Measurements from ENCODE around the gene EPHB1.

EPHB1 gene

GRCh38 chr3:134991472-134992010, 196.5 kb downstream of the EPHB1 start:
- Histone ChIP-seq H4K8ac (ENCODE audit: low read depth, low read length) (no peak overlapping the region), H3K4me3 (ENCODE audit: low read length) (no peak overlapping the region), H2AK5ac (ENCODE audit: low read length) (no peak overlapping the region), H2BK5ac (ENCODE audit: low read length) (no peak overlapping the region), H3K79me1 (ENCODE audit: low read length) (no peaks in the 10 kb centered on the region), H3K4ac (ENCODE audit: low read depth, low read length) (no peak overlapping the region), H3K36me3 (ENCODE audit: control insufficient read depth, insufficient read depth, low read length) (no peaks in the 10 kb centered on the region), H3K56ac (ENCODE audit: low read length) (no peak overlapping the region), H2BK15ac (replicated peaks; ENCODE audit: low read depth) (no peak overlapping the region), H3K27ac (ENCODE audit: low read depth, low read length) (no peak overlapping the region), H3K23ac (ENCODE audit: low read length) (no peak overlapping the region), H3K9ac (ENCODE audit: low read length) (no peak overlapping the region), H3K27me3 (ENCODE audit: insufficient read depth, low read length, poor library complexity) (no peaks in the 10 kb centered on the region), H3K4me2 (ENCODE audit: low read length) (no peak overlapping the region), H2BK120ac (ENCODE audit: low read depth, low read length) (no peak overlapping the region), H3K79me2 (ENCODE audit: control insufficient read depth, insufficient read depth, low read length) (no peaks in the 10 kb centered on the region), H3K18ac (ENCODE audit: low read length) (no peak overlapping the region), H3K4me1 (ENCODE audit: control insufficient read depth, low read depth, low read length) (no peaks in the 10 kb centered on the region), H4K5ac (ENCODE audit: low read length) (no peak overlapping the region)
- DNase-seq = no peak
- no CpG with 5 or more reads among the region's 2 CpGs for WGBS (ENCODE audit: extremely low coverage, insufficient coverage, low lambda C conversion rate)

- DNase-seq = no peak
- Histone ChIP-seq H4K5ac (ENCODE audit: low read length) (no peak overlapping the region), H3K4me2 (ENCODE audit: low read length) (no peak overlapping the region), H3K36me3 (ENCODE audit: control insufficient read depth, insufficient read depth, low read length) (no peaks in the 10 kb centered on the region), H2BK120ac (ENCODE audit: low read depth, low read length) (no peak overlapping the region), H3K18ac (ENCODE audit: low read length) (no peak overlapping the region), H3K79me1 (ENCODE audit: low read length) (no peaks in the 10 kb centered on the region), H3K56ac (ENCODE audit: low read length) (no peak overlapping the region), H3K4me3 (ENCODE audit: low read length) (no peak overlapping the region), H3K79me2 (ENCODE audit: control insufficient read depth, insufficient read depth, low read length) (no peaks in the 10 kb centered on the region), H3K27ac (ENCODE audit: low read depth, low read length) (no peak overlapping the region), H2AK5ac (ENCODE audit: low read length) (no peak overlapping the region), H3K27me3 (ENCODE audit: insufficient read depth, low read length, poor library complexity) (no peaks in the 10 kb centered on the region), H3K4ac (ENCODE audit: low read depth, low read length) (no peak overlapping the region), H2BK5ac (ENCODE audit: low read length) (no peak overlapping the region), H3K23ac (ENCODE audit: low read length) (no peak overlapping the region), H3K4me1 (ENCODE audit: control insufficient read depth, low read depth, low read length) (no peaks in the 10 kb centered on the region), H3K9ac (ENCODE audit: low read length) (no peak overlapping the region), H2BK15ac (replicated peaks; ENCODE audit: low read depth) (no peak overlapping the region), H4K8ac (ENCODE audit: low read depth, low read length) (no peak overlapping the region)
- no CpG with 5 or more reads among the region's 7 CpGs for WGBS (ENCODE audit: extremely low coverage, insufficient coverage, low lambda C conversion rate)
Observed at GRCh38 chr3:134992180-134992579, 197.1 kb downstream of the EPHB1 start.

GRCh38 chr3:134992586-134992985, 197.5 kb downstream of the EPHB1 start:
- Histone ChIP-seq H2BK15ac (replicated peaks; ENCODE audit: low read depth) (no peak overlapping the region), H3K18ac (ENCODE audit: low read length) (no peak overlapping the region), H3K4me1 (ENCODE audit: control insufficient read depth, low read depth, low read length) (no peaks in the 10 kb centered on the region), H4K5ac (ENCODE audit: low read length) (no peak overlapping the region), H4K8ac (ENCODE audit: low read depth, low read length) (no peak overlapping the region), H3K36me3 (ENCODE audit: control insufficient read depth, insufficient read depth, low read length) (no peaks in the 10 kb centered on the region), H3K56ac (ENCODE audit: low read length) (no peak overlapping the region), H3K4me2 (ENCODE audit: low read length) (no peak overlapping the region), H3K79me1 (ENCODE audit: low read length) (no peaks in the 10 kb centered on the region), H3K4ac (ENCODE audit: low read depth, low read length) (no peak overlapping the region), H3K23ac (ENCODE audit: low read length) (no peak overlapping the region), H3K4me3 (ENCODE audit: low read length) (no peak overlapping the region), H2BK5ac (ENCODE audit: low read length) (no peak overlapping the region), H2AK5ac (ENCODE audit: low read length) (no peak overlapping the region), H3K79me2 (ENCODE audit: control insufficient read depth, insufficient read depth, low read length) (no peaks in the 10 kb centered on the region), H3K27ac (ENCODE audit: low read depth, low read length) (no peak overlapping the region), H3K9ac (ENCODE audit: low read length) (no peak overlapping the region), H3K27me3 (ENCODE audit: insufficient read depth, low read length, poor library complexity) (no peaks in the 10 kb centered on the region), H2BK120ac (ENCODE audit: low read depth, low read length) (no peak overlapping the region)
- no peak for DNase-seq
- WGBS (ENCODE audit: extremely low coverage, insufficient coverage, low lambda C conversion rate) = no CpG with 5 or more reads among the region's 1 CpG

GRCh38 chr3:134993011-134993410, 198.0 kb downstream of the EPHB1 start:
- no peak overlapping the region for H3K18ac ChIP-seq (ENCODE audit: low read length)
- H3K27ac ChIP-seq (ENCODE audit: low read depth, low read length) = no peak overlapping the region
- no peaks in the 10 kb centered on the region for H3K79me2 ChIP-seq (ENCODE audit: control insufficient read depth, insufficient read depth, low read length)
- no peaks in the 10 kb centered on the region for H3K36me3 ChIP-seq (ENCODE audit: control insufficient read depth, insufficient read depth, low read length)
- H2BK15ac ChIP-seq (replicated peaks; ENCODE audit: low read depth) = no peak overlapping the region
- no peak overlapping the region for H4K8ac ChIP-seq (ENCODE audit: low read depth, low read length)
- WGBS (ENCODE audit: extremely low coverage, insufficient coverage, low lambda C conversion rate) = no CpG with 5 or more reads among the region's 1 CpG
- no peak overlapping the region for H3K9ac ChIP-seq (ENCODE audit: low read length)
- no peak overlapping the region for H3K4me2 ChIP-seq (ENCODE audit: low read length)
- no peak overlapping the region for H2BK5ac ChIP-seq (ENCODE audit: low read length)
- no peak overlapping the region for H2AK5ac ChIP-seq (ENCODE audit: low read length)
- H3K23ac ChIP-seq (ENCODE audit: low read length) = no peak overlapping the region
- no peaks in the 10 kb centered on the region for H3K4me1 ChIP-seq (ENCODE audit: control insufficient read depth, low read depth, low read length)
- no peaks in the 10 kb centered on the region for H3K27me3 ChIP-seq (ENCODE audit: insufficient read depth, low read length, poor library complexity)
- H3K79me1 ChIP-seq (ENCODE audit: low read length) = no peaks in the 10 kb centered on the region
- no peak for DNase-seq
- no peak overlapping the region for H3K4ac ChIP-seq (ENCODE audit: low read depth, low read length)
- no peak overlapping the region for H3K56ac ChIP-seq (ENCODE audit: low read length)
- no peak overlapping the region for H2BK120ac ChIP-seq (ENCODE audit: low read depth, low read length)
- no peak overlapping the region for H4K5ac ChIP-seq (ENCODE audit: low read length)
- H3K4me3 ChIP-seq (ENCODE audit: low read length) = no peak overlapping the region

GRCh38 chr3:134998158-134998557, 203.1 kb downstream of the EPHB1 start:
- no peak overlapping the region for H3K18ac ChIP-seq (ENCODE audit: low read length)
- no peaks in the 10 kb centered on the region for H3K79me1 ChIP-seq (ENCODE audit: low read length)
- no peak overlapping the region for H2BK120ac ChIP-seq (ENCODE audit: low read depth, low read length)
- H4K5ac ChIP-seq (ENCODE audit: low read length) = no peak overlapping the region
- H3K4me2 ChIP-seq (ENCODE audit: low read length) = no peak overlapping the region
- H2AK5ac ChIP-seq (ENCODE audit: low read length) = no peak overlapping the region
- no peak overlapping the region for H3K56ac ChIP-seq (ENCODE audit: low read length)
- no peak overlapping the region for H3K27ac ChIP-seq (ENCODE audit: low read depth, low read length)
- no peak for DNase-seq
- no peaks in the 10 kb centered on the region for H3K79me2 ChIP-seq (ENCODE audit: control insufficient read depth, insufficient read depth, low read length)
- H3K4me1 ChIP-seq (ENCODE audit: control insufficient read depth, low read depth, low read length) = no peaks in the 10 kb centered on the region
- H3K23ac ChIP-seq (ENCODE audit: low read length) = no peak overlapping the region
- H3K36me3 ChIP-seq (ENCODE audit: control insufficient read depth, insufficient read depth, low read length) = no peaks in the 10 kb centered on the region
- no peak overlapping the region for H2BK15ac ChIP-seq (replicated peaks; ENCODE audit: low read depth)
- no peak overlapping the region for H2BK5ac ChIP-seq (ENCODE audit: low read length)
- H4K8ac ChIP-seq (ENCODE audit: low read depth, low read length) = no peak overlapping the region
- no peak overlapping the region for H3K4ac ChIP-seq (ENCODE audit: low read depth, low read length)
- H3K27me3 ChIP-seq (ENCODE audit: insufficient read depth, low read length, poor library complexity) = no peaks in the 10 kb centered on the region
- H3K4me3 ChIP-seq (ENCODE audit: low read length) = no peak overlapping the region
- no peak overlapping the region for H3K9ac ChIP-seq (ENCODE audit: low read length)

GRCh38 chr3:134998855-134999254, 203.8 kb downstream of the EPHB1 start:
- H3K4me3 ChIP-seq (ENCODE audit: low read length) = no peak overlapping the region
- H2AK5ac ChIP-seq (ENCODE audit: low read length) = no peak overlapping the region
- no peak overlapping the region for H3K4me2 ChIP-seq (ENCODE audit: low read length)
- no peak overlapping the region for H4K8ac ChIP-seq (ENCODE audit: low read depth, low read length)
- H3K23ac ChIP-seq (ENCODE audit: low read length) = no peak overlapping the region
- no CpG with 5 or more reads among the region's 3 CpGs for WGBS (ENCODE audit: extremely low coverage, insufficient coverage, low lambda C conversion rate)
- H3K36me3 ChIP-seq (ENCODE audit: control insufficient read depth, insufficient read depth, low read length) = no peaks in the 10 kb centered on the region
- no peak overlapping the region for H2BK15ac ChIP-seq (replicated peaks; ENCODE audit: low read depth)
- no peak overlapping the region for H4K5ac ChIP-seq (ENCODE audit: low read length)
- H3K56ac ChIP-seq (ENCODE audit: low read length) = no peak overlapping the region
- no peak overlapping the region for H3K9ac ChIP-seq (ENCODE audit: low read length)
- no peaks in the 10 kb centered on the region for H3K79me1 ChIP-seq (ENCODE audit: low read length)
- no peak overlapping the region for H3K4ac ChIP-seq (ENCODE audit: low read depth, low read length)
- H3K79me2 ChIP-seq (ENCODE audit: control insufficient read depth, insufficient read depth, low read length) = no peaks in the 10 kb centered on the region
- no peak overlapping the region for H3K18ac ChIP-seq (ENCODE audit: low read length)
- H3K4me1 ChIP-seq (ENCODE audit: control insufficient read depth, low read depth, low read length) = no peaks in the 10 kb centered on the region
- H3K27me3 ChIP-seq (ENCODE audit: insufficient read depth, low read length, poor library complexity) = no peaks in the 10 kb centered on the region
- no peak overlapping the region for H2BK120ac ChIP-seq (ENCODE audit: low read depth, low read length)
- H3K27ac ChIP-seq (ENCODE audit: low read depth, low read length) = no peak overlapping the region
- DNase-seq = no peak
- no peak overlapping the region for H2BK5ac ChIP-seq (ENCODE audit: low read length)

All from mesendoderm (in vitro differentiated cells).